PFSK-1 (cell line): Measurements from ENCODE around the gene MKX.

Experiments used
- FOXP2 ChIP-seq: optimal IDR thresholded peaks from 2 replicates; pipeline ENCODE3; 2011; ENCODE audit warnings: borderline replicate concordance, control low read depth, inconsistent platforms; ENCODE audit not compliant: insufficient read depth; ENCODE audit errors: extremely low read length, extremely low read depth
- POLR2AphosphoS5 ChIP-seq: IDR thresholded peaks from 2 replicates; pipeline ENCODE4 v1.6.1; 2012; ENCODE audit warnings: low read depth, mild to moderate bottlenecking, control low read depth, low read length, moderate library complexity
- SIN3A ChIP-seq: IDR thresholded peaks from 2 replicates; pipeline ENCODE4 v1.6.1; 2012; ENCODE audit warnings: mild to moderate bottlenecking, low read length, moderate library complexity, borderline replicate concordance; ENCODE audit not compliant: insufficient read depth
- TAF1 ChIP-seq: IDR thresholded peaks from 2 replicates; pipeline ENCODE4 v1.6.1; 2012; ENCODE audit warnings: low read length, control low read depth, borderline replicate concordance; ENCODE audit not compliant: insufficient read depth
- TF ChIP-seq, protein P1 (sequence below), 2 experiments: IDR thresholded peaks; 2 replicates each; pipeline versions ENCODE4 v1.6.1 to v1.8.0; 2011 to 2012; ENCODE audit warnings: low read depth in 2 of 2, low read length in 2 of 2, control low read depth in 1 of 2, inconsistent platforms in 1 of 2, mild to moderate bottlenecking in 1 of 2, moderate library complexity in 1 of 2; ENCODE audit not compliant: insufficient read depth in 1 of 2

MKX gene

DNA sequence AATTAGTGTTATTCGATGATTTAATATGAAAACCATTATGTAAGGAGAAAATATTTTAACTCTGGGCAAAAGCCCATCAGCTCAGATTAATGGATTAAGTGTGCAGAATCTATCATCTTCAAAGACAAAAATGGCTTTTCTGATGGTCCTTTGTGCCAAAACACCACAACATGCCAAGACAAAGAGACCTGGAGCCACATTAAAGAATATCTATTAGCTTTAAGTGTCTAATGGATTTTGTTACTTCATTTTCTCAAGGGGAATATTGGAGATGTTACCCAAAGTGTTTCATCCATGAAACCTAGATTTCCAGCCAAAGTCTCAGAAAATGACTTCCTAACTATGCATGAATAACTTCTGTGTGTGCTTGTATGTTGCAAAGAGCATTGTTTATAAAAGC, 57.3 kb downstream of the MKX start:
- TF ChIP-seq, protein P1, sequence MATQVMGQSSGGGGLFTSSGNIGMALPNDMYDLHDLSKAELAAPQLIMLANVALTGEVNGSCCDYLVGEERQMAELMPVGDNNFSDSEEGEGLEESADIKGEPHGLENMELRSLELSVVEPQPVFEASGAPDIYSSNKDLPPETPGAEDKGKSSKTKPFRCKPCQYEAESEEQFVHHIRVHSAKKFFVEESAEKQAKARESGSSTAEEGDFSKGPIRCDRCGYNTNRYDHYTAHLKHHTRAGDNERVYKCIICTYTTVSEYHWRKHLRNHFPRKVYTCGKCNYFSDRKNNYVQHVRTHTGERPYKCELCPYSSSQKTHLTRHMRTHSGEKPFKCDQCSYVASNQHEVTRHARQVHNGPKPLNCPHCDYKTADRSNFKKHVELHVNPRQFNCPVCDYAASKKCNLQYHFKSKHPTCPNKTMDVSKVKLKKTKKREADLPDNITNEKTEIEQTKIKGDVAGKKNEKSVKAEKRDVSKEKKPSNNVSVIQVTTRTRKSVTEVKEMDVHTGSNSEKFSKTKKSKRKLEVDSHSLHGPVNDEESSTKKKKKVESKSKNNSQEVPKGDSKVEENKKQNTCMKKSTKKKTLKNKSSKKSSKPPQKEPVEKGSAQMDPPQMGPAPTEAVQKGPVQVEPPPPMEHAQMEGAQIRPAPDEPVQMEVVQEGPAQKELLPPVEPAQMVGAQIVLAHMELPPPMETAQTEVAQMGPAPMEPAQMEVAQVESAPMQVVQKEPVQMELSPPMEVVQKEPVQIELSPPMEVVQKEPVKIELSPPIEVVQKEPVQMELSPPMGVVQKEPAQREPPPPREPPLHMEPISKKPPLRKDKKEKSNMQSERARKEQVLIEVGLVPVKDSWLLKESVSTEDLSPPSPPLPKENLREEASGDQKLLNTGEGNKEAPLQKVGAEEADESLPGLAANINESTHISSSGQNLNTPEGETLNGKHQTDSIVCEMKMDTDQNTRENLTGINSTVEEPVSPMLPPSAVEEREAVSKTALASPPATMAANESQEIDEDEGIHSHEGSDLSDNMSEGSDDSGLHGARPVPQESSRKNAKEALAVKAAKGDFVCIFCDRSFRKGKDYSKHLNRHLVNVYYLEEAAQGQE (IDR thresholded peaks at IDR 0.05; ENCODE audit: insufficient read depth in 1 of 2, low read depth in 2 of 2, low read length in 2 of 2), result no peak
- no peak for TF ChIP-seq POLR2AphosphoS5
- TF ChIP-seq TAF1, result no peak
- no peak for TF ChIP-seq FOXP2
- no peak for TF ChIP-seq SIN3A

DNA sequence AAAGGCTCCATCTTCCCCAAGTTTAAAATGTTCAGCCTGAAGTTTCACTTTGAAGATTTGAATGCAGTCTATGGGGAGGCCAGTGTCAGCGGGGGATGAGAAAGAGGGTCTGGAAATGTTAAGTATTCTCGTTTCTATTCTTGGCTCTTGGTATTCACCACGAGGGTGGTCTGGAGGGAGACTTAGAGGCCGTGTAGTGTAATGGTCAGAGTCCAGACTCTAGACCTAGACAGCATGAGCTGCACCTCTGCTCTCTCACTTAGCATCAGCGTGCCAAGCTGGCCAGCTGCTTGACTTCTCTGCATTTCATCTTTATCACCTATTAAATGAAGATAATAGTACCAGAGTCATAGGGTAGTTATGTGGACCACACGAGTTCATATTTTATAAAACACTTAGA, 57.9 kb downstream of the MKX start:
- TF ChIP-seq, protein P1 (IDR thresholded peaks at IDR 0.05; ENCODE audit: insufficient read depth in 1 of 2, low read depth in 2 of 2, low read length in 2 of 2), result no peak
- TF ChIP-seq TAF1, result no peak
- TF ChIP-seq FOXP2, result no peak
- TF ChIP-seq SIN3A, result no peak
- TF ChIP-seq POLR2AphosphoS5, result no peak

- TF ChIP-seq POLR2AphosphoS5 (no peak), FOXP2 (no peak), SIN3A (no peak)
- TF ChIP-seq, protein P1 (IDR thresholded peaks at IDR 0.05; ENCODE audit: insufficient read depth in 1 of 2, low read depth in 2 of 2, low read length in 2 of 2), result no peak
Observed at GRCh38 chr10:27687326-27687725, 58.3 kb downstream of the MKX start.

GRCh38 chr10:27685681-27686080, 59.9 kb downstream of the MKX start:
- TF ChIP-seq FOXP2, result no peak
- TF ChIP-seq POLR2AphosphoS5, result no peak
- TF ChIP-seq TAF1, result no peak
- TF ChIP-seq, protein P1 (IDR thresholded peaks at IDR 0.05; ENCODE audit: insufficient read depth in 1 of 2, low read depth in 2 of 2, low read length in 2 of 2), result no peak
- no peak for TF ChIP-seq SIN3A

DNA sequence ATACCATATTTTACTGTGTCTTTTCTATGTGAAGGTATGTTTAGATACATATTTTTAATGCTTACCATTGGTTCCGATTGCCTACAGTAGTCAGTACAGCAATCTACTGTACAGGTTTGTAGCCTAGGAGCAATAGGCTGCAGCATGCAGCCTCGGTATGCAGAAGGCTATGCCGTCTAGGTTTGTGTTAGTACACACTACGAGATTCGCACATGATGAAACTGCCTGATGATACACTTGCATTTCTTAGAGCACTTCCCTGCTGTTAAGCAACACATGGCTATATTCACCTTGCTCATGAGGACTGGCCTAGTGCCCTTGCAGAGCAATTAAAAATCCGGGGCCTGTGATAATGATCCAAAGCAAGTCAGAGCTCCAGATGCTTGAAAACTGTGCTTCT, 62.4 kb downstream of the MKX start:
- TF ChIP-seq TAF1 (no peak), SIN3A (no peak), FOXP2 (no peak), POLR2AphosphoS5 (no peak)
- TF ChIP-seq, protein P1 (IDR thresholded peaks at IDR 0.05; ENCODE audit: insufficient read depth in 1 of 2, low read depth in 2 of 2, low read length in 2 of 2), result no peak
